GM12892 (cell line): Measurements from ENCODE around the gene ANXA3.
A peak's percentile ranks its signal among the peaks of the same experiment; 100 is the strongest.

ENCODE experiments used
- DNase-seq: peaks from one replicate; pipeline ENCODE4 v3.0.0; 2011; ENCODE audit not compliant: insufficient read length
- FAIRE-seq: peaks from 2 replicates; lab custom pipeline; 2011; peaks lifted over from hg19 to GRCh38; lab: Jason Lieb, UNC
- POLR2A ChIP-seq: IDR thresholded peaks from 2 replicates; pipeline ENCODE4 v1.6.1; 2011; ENCODE audit warnings: low read depth, low read length, control low read depth
- POLR2AphosphoS5 ChIP-seq: IDR thresholded peaks from 2 replicates; pipeline ENCODE4 v1.6.1; 2011; ENCODE audit warnings: low read depth, low read length, control low read depth
- TAF1 ChIP-seq: IDR thresholded peaks from 2 replicates; pipeline ENCODE4 v1.6.1; 2011; ENCODE audit warnings: low read depth, mild to moderate bottlenecking, control low read depth, low read length, borderline replicate concordance

Gene ANXA3

DNA sequence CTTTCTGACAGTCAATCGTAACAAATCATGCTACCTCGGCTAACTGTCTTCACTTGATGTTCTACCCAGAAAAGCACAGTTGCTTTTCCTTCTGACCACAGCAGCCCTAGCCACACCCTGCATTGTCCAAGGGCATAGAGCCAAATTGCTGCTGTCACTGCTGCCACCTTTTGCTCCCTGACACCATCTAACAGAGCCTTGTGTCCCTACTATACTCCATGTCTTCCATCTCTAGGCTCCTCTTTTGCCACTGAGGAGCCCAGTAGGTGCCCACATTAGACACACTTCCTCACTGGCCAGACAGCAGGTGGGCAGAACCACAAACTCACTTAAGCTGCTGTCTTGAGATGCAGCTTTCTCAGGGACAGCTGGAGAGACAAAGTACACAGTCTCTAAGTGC lies 91.4 kb downstream of the ANXA3 start:
- FAIRE-seq (peak; percentile 94), DNase-seq (no peak)
- TF ChIP-seq POLR2AphosphoS5, result no peak
- no peak for TF ChIP-seq TAF1
- TF ChIP-seq POLR2A, result no peak

DNA sequence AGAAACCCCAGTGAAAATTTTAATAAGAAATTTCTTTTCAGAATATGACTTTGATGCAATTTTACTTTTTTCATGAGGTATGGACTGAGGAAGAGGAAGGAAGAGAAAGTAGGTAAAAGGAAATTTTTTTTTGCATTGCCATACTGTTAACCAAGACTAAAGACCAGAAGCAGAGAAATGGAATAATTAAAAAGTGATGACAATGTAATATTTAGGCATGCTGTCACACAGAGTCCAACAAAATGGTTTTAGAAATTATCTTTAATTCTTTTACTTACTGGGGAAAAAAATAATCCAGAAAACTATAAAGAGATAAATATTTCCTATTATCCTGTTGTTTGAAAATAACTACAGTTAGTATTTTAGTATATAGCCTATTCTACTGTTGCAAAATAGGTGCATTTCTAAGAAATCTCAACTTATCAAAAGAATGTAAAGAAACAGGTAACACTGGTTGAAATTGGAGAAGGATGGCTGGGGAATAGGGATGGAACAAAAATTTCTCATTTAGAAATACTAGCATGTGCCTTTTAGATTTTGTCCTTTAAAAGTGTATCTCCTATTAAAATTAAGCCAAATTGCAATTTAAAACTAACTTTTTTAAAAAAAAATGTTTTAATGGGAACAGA lies 92.6 kb downstream of the ANXA3 start:
- no peak for DNase-seq
- no peak for TF ChIP-seq POLR2AphosphoS5
- no peak for TF ChIP-seq POLR2A
- no peak for TF ChIP-seq TAF1
- no peak for FAIRE-seq

DNA sequence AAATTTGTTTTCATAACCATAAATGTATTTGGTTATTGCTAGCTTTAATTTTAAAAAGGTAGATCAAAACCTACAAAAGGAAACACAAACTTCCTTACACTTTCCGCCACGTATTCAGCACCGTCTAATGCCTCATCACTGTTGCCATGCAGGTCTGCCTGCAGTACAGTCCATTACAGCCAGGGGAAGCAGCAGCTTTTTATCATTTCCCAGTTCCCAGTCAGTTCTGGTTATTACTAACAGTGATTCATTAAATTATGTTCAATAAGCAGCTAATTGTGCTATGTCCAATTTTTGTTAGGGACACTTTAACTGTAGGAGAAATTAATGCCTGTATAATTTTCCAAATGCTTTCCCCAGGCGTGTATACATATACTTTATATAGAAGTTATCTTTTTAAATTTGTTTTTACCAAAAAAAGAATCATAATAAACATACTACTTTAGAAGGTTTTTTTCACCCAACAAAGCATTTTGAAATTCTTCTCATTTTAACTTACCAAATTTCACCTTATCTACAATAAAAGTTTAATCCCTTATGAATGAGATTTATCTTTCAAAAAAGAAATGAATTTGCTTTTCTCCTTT lies 93.3 kb downstream of the ANXA3 start:
- FAIRE-seq, result peak; percentile 66
- DNase-seq, result no peak
- TF ChIP-seq POLR2AphosphoS5 (no peak), POLR2A (no peak), TAF1 (no peak)

DNA sequence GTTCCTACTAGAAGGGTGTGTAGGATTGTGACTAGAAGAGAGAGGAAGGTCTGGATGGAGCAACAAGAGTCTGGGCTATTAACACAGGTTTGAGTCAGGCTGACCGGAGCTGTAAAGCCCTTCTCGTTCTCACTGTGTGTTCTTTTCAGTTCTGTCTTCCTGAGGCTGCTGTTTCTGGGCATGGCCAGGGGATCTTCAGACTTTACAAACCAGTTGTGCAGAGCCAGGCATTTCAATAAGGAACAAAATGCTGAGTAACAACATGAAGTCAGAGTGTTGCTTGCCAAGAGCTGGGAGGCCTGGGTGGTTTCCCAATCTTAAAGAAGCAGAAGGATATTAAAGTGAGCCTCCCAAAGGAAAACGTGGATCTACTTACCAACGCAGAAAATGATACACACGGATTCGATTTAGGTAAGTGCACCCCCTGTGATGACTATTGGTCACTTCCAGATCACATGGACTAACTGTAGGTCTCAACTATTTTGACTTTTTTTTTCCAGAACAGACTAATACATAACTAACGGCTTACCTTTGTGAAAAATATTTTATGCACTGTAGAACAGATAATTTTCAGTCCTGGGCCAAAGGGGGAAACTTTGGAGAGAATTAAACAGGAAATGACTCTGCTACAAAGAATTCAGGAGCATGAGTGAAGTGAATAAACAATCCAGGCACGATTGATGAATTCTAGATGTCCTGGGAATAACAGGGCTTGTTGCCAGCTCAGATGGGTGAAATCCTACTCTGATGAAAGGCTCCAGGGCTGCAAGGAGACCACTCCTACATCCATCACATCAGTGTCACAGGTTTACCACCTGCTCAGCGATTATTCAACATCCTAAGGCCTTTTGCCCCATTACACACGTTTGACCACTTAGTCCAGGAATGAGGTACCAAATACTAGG lies 94.5 kb downstream of the ANXA3 start:
- FAIRE-seq (no peak), DNase-seq (no peak)
- TF ChIP-seq TAF1 (no peak), POLR2AphosphoS5 (no peak), POLR2A (no peak)

DNA sequence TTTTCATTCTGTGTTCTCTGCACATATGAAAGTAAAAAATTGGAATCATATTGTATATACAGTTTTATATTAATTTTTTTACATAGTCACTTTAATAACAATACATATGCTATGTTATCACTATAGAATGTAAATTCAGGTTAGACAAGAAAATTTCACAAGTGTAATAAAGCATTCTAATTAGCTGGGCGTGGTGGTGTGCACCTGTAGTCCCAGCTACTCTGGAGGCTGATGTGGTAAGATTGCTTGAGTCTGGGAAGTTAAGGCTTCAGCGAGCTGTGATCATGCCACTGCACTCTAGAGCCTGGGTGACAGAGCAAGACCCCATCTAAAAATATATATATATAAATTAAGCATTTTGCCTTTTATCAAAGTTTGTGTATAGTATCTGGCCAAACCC lies 95.7 kb downstream of the ANXA3 start:
- FAIRE-seq (no peak), DNase-seq (no peak)
- no peak for TF ChIP-seq POLR2A
- TF ChIP-seq TAF1, result no peak
- no peak for TF ChIP-seq POLR2AphosphoS5

DNA sequence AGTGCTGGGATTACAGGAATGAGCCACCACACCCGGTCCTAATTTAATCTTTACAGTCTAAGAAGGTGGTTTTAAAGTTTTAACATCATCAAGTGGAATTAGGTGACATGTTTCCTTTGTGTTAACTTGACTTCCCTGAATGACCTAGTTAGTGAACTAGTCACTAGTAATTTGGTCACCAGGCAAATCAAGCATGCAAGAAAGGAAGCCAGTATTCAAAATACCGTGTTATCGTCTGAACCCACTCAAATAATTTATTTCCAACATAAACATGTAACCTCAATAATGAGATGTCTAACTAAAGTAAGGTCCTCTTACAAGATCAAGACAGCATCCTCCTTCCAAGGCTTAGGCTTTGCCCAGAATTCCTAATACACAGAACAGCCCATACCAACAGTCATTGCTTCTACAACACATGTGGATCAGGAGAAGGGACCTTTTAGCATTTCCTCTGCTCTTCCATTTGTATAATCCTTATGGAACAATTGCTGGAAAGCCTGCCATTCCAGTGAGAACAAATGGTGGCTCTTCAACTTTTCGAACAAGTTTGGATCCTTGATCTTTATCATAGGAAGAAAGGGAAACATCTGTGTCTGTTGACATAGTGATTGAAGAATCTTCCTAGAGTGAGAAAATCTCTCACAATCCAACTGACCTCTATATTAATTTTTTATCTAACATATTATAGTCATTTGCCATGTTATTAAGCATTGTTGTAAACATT lies 97.2 kb downstream of the ANXA3 start:
- FAIRE-seq, result peak; percentile 5

DNA sequence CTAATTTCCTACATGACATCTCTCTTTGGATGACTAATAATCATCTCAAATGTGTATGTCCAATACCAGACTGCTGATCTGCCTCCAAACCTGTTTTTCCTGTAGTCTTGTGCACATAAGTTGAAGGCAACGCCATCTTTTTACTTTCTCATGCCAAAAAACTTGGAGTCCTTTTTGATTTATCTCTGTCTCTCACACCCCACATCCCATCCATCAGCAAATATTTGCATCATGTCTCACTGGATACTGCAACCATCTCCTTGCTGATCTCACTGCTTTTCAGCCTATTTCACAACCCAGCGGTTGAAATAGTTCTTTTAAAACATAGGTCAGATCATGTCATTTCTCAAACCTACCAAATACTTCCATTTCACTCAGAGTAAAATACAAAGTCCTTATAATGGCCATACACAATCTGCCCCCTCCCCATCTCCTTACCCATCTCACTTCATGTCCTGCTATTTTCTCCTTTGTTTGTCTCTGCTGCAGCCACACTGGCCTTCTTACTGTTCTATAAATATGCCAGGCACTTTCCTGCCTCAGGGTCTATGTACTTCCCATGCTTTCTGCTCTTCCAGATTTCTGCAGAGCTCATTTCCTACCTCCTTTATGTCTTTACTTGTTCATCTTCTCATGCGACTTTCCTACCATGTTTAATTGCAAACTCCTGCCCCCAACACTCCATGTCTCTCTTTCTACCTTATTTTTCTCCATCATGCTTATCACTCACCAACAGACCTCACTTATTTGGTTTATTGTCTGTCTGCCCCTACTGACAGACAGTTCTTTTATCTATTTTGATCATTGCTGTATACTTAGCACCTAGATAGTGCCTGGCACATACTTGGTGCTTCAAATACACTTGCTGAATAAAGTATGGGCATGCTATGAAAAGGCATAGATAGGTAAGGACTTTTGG lies 98.8 kb downstream of the ANXA3 start:
- no peak for FAIRE-seq
- TF ChIP-seq POLR2AphosphoS5 (no peak), POLR2A (no peak), TAF1 (no peak)
- DNase-seq, result no peak

More for the DNA sequence above, 97.2 kb downstream of the ANXA3 start:
- TF ChIP-seq TAF1, result no peak
- no peak for DNase-seq

DNA sequence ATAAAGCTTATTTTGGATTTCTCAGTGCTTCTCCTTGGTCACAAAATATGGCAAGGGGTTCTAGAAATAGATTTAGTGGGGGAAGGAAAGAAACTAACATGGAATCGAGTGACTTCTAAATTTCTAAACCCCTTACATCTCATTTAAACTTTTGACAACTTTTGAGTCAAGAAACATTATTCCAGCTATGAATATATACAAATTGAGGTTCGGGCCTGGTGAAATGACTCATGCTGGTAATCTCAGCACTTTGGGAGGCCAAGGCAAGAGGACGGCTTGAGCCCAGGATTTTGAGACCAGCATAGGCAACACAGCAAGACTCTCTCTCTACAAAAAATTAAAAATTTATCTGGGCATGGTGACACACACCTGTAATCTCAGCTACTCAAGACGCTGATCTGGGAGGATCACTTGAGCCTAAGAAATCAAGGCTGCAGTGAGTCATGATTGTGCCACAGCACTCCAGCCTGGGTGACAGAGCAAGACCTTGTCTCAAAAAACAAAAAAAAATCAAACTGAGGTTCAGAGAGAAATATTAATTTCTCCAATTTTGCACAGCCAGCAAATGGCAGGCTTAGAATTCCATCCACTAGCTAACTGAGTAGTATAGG lies 99.8 kb downstream of the ANXA3 start:
- DNase-seq, result no peak
- TF ChIP-seq TAF1 (no peak), POLR2A (no peak), POLR2AphosphoS5 (no peak)
- FAIRE-seq, result peak; percentile 14

DNA sequence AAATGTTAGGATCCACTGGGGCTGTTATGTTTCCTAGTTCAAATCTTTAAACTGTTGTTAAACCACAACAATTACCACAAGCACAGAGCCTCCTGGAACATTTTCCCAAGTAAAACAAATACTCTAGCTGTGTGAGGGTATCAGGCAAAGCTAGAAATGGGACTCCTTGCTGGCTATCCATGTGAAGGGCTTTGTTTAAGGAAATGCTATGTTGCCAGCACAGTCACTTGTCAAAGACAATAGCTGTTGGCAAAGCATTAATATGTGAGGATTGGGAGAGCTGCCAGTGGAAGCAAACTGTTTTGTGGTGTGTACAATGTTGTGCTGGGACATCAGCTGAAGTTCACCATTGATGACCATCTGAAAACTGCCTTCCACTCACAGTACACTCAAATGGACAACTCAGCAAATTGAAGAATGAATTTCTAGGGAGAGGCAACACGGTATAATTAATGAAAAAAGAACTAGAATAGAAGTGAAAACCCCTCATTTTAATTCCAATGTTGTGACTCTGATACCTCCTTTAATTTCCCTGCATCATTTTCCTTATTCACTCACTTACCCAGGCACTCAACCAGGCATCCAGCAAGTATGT lies 100.8 kb downstream of the ANXA3 start:
- DNase-seq (no peak), FAIRE-seq (no peak)
- no peak for TF ChIP-seq POLR2AphosphoS5
- no peak for TF ChIP-seq TAF1
- TF ChIP-seq POLR2A, result no peak

DNA sequence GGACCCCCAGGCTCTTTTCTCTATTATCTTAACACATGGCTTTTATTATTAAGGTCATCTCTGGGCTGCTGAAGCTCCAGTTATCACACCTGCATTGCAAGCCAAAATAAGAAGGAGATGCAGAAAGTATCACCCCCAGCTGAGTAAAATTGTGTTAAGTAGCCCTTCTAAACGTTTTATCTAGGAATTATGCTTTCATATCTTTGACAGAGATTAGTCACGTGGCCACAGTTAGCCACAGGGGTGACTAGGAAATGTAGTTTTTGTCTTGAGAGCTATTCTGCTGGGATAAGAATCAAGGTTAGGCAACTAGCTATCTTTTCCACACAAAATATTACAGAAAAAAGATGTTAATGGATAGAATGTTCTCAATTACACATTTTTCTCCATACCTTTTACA lies 102.1 kb downstream of the ANXA3 start:
- FAIRE-seq, result no peak
- DNase-seq, result no peak
- no peak for TF ChIP-seq POLR2AphosphoS5
- TF ChIP-seq POLR2A, result no peak
- TF ChIP-seq TAF1, result no peak
